ENCODE results near the gene TMEM247. TPM values are rescaled to one million over a fixed set of nuclear protein-coding genes. Genes with fewer than 3 reads are reported as not detected.

Gene TMEM247
- total RNA-seq, 4 donors from 2014 or later = not detected

DNA sequence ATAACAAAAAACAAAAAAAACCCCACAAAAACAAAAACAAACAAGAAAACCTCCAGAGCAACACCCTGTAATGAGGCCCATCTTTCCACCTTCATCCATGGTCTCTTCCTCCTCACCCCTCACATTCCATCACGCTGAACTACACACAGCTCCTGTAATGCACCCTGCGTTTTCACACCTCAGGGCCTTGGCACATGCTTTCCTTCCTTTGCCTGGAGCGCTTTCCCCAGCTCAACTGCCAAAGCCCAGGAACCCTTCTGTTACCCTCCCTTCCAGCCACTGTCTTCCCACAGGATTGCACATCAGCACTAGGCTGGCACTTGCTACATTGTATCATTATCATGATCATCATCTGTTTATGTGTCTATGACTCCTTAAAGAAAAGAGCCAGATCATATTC, 29.4 kb downstream of the TMEM247 start:
- Histone ChIP-seq H3K4me1 (no peaks in the 10 kb centered on the region), H3K9me3 (no peaks in the 10 kb centered on the region), H3K27ac (no peak overlapping the region), H3K36me3 (no peaks in the 10 kb centered on the region), H3K4me3 (no peak overlapping the region), H3K27me3 (no peaks in the 10 kb centered on the region)
- TF ChIP-seq, protein P1, sequence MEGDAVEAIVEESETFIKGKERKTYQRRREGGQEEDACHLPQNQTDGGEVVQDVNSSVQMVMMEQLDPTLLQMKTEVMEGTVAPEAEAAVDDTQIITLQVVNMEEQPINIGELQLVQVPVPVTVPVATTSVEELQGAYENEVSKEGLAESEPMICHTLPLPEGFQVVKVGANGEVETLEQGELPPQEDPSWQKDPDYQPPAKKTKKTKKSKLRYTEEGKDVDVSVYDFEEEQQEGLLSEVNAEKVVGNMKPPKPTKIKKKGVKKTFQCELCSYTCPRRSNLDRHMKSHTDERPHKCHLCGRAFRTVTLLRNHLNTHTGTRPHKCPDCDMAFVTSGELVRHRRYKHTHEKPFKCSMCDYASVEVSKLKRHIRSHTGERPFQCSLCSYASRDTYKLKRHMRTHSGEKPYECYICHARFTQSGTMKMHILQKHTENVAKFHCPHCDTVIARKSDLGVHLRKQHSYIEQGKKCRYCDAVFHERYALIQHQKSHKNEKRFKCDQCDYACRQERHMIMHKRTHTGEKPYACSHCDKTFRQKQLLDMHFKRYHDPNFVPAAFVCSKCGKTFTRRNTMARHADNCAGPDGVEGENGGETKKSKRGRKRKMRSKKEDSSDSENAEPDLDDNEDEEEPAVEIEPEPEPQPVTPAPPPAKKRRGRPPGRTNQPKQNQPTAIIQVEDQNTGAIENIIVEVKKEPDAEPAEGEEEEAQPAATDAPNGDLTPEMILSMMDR (IDR thresholded peaks at IDR 0.05) = no peak
- TF ChIP-seq POLR2A (IDR thresholded peaks at IDR 0.05) = no peak
- 68 to 82% methylated on average over 3 of the region's 3 CpGs for WGBS, 2 donors
- intact Hi-C loops (cut with DNase I) = no loop called here
- no peak for DNase-seq

DNA sequence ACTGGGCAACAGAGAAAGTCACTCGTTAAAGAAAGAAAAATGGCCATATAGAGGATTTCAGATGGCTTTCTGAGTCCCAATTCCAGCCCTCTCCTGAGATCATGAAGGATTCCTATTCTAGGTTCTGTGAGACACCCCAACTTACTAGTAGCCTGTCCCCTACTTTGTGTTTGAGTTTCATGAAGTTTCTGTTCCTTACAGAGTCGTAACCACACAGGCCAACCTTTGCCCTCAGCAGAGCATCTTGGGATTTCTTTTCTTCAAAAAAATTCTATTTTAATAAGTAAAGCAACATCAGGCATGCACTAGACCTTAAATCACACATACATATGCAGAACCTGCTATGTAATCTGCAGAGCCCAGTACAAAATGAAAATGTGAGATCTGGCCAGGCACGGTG, 30.4 kb downstream of the TMEM247 start:
- 94 to 96% methylated on average over 2 to 3 of the region's 3 CpGs for WGBS, 2 donors

DNA sequence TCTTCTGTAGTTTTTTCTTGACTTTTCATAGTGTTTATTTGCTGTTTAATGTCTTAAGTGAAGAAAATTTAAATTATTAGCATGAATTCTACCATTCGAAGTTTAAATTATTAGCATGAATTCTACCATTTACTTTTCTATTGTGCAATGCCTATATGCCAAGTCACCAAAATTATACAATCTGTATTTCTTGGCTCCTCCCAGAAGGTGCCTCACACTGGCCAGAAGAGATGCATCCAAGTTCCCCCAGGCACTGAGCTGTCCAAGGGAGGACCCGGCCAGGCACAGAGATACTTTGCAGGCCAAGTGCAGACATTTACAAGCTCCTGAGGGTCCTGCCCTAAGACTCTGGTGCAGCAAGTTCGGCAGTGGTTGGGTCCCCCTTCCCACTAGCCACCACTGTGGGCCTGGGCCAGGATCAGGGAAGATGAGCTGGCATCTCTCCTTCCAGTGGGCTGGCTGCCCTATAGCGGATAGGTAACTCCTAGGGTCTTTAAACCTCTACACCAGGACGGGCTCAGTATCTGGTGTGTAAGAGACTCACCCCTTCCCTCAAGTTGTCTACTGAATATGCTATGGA, 31.3 kb downstream of the TMEM247 start:
- Histone ChIP-seq H3K9me3 (peaks cover 0 to 4% (median 0%) of the 10 kb centered on the region in 3 donors), H3K27me3 (no peaks in the 10 kb centered on the region), H3K36me3 (no peaks in the 10 kb centered on the region), H3K4me1 (no peaks in the 10 kb centered on the region), H3K27ac (no peak overlapping the region), H3K4me3 (no peak overlapping the region)
- intact Hi-C loops (cut with DNase I) = no loop called here
- WGBS, 2 donors = 74 to 75% methylated on average over 3 to 4 of the region's 5 CpGs
- TF ChIP-seq, protein P1 (IDR thresholded peaks at IDR 0.05) = no peak
- no peak for TF ChIP-seq POLR2A (IDR thresholded peaks at IDR 0.05)
- no peak for DNase-seq

More for the DNA sequence above, 30.4 kb downstream of the TMEM247 start:
- no peak for DNase-seq
- H3K27me3 ChIP-seq = no peaks in the 10 kb centered on the region
- no peak overlapping the region for H3K27ac ChIP-seq
- H3K9me3 ChIP-seq = peaks cover 0 to 2% (median 0%) of the 10 kb centered on the region in 3 donors
- H3K36me3 ChIP-seq = no peaks in the 10 kb centered on the region
- TF ChIP-seq, protein P1 (IDR thresholded peaks at IDR 0.05) = no peak
- no peak for TF ChIP-seq POLR2A (IDR thresholded peaks at IDR 0.05)
- intact Hi-C loops (cut with DNase I) = no loop called here
- no peaks in the 10 kb centered on the region for H3K4me1 ChIP-seq
- H3K4me3 ChIP-seq = no peak overlapping the region

DNA sequence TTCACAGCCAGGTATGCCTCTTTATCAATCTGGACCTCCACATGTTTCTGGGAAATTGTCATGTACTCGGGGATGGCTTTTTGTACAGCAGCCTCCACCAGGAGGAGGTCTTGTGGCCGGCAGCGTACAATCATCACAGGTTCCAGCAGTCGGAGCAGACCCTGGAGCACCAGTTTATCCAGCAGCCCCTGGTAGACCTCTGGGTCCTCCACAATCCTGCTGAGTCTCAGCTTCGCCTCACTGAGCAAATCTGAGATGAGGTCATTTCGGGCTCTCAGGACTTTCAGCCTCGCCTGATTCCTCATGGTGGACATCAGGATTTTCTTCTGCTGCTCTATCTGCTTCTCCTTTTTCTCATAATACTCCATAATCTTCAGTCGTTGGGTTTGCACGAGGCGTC, 32.8 kb downstream of the TMEM247 start:
- no peak overlapping the region for H3K4me3 ChIP-seq
- no peak overlapping the region for H3K27ac ChIP-seq
- intact Hi-C loops (cut with DNase I) = no loop called here
- 94 to 96% methylated on average over 9 to 10 of the region's 10 CpGs for WGBS, 2 donors
- no peaks in the 10 kb centered on the region for H3K36me3 ChIP-seq
- peaks cover 0 to 4% (median 0%) of the 10 kb centered on the region in 3 donors for H3K9me3 ChIP-seq
- H3K27me3 ChIP-seq = no peaks in the 10 kb centered on the region
- H3K4me1 ChIP-seq = no peaks in the 10 kb centered on the region
- no peak for TF ChIP-seq POLR2A (IDR thresholded peaks at IDR 0.05)
- TF ChIP-seq, protein P1 (IDR thresholded peaks at IDR 0.05) = no peak
- DNase-seq = no peak

DNA sequence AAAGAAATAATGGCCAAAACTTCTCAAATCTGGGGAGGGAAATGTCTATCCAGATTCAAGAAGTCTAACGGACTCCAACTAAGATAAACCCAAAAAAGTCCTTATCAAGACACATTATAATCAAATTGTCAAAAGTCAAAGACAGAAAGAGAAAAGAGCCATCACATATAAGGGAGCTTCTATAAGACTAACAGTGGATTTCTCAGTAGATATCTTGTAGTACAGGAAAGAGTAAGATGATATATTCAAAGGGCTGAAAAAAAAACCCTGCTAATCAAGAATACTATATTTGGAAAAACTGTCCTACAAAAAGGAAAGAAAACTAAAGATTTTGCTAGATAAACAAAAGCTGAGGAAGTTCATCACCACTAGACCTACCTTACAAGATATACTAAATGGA, 35.4 kb downstream of the TMEM247 start:
- Histone ChIP-seq H3K36me3 (no peaks in the 10 kb centered on the region), H3K9me3 (peaks cover 0 to 4% (median 0%) of the 10 kb centered on the region in 3 donors), H3K4me1 (peaks cover 0 to 4% (median 0%) of the 10 kb centered on the region in 3 donors), H3K27ac (no peak overlapping the region), H3K4me3 (no peak overlapping the region), H3K27me3 (no peaks in the 10 kb centered on the region)
- whole genome bisulfite sequencing, 2 donors = 71 to 75% methylated on average over 1 of the region's 1 CpG
- intact Hi-C loops (cut with DNase I) = no loop called here
- no peak for DNase-seq
- TF ChIP-seq, protein P1 (IDR thresholded peaks at IDR 0.05) = no peak
- TF ChIP-seq POLR2A (IDR thresholded peaks at IDR 0.05) = no peak
